Esophagus mucosa (tissue), 1 donor: ENCODE results near the gene MCRIP2. TPM values are rescaled to one million over a fixed set of nuclear protein-coding genes. Genes with fewer than 3 reads are reported as not detected.

Experiments
- ATAC-seq: fragments of 200-7000 bp; cut with Tn5 transposase; one replicate; pipeline ENCODE4 v1.9.1; 2020
- total RNA-seq: library from RNA; stranded (reverse); gene quantifications from one replicate; pipeline ENCODE4 v1.2.4, GENCODE V29; 2023
- donor health status: DM: yes; HTN: yes; CAD: no.

The MCRIP2 gene
- total RNA-seq, 1 donor from 2014 or later: 20.3 TPM

DNA sequence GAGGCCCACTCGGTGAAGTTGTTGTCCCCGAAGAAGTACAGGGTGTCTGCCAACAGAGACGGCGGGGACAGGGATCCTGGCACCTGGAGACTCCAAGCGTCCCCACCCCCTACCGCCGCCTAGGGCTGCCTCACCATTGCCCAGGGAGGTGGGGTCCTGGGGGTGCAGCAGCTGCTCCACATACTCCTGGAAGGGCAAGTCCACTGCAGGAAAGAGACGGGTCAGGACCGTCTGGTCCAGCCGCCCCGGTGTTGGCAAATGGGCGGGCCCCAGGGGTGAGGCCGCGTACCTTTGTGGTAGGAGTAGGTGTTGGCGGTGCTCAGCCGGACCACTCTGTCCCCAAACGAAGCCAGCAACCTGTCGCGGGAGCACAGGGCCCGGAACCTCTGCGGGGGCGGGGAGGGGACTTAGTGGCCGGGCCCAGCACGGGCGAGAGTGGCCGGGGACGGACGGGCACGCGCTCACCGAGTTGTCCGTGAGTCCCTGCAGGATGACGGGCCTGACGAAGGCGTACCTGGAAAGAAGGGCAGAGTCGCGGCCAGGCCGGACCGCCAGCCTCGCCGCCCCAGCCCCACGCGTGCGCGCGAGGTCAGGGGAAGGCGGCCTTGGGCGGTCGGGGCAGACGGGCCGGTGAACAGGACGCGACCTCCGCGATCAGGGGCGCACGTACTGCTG, 41.9 kb downstream of the MCRIP2 start:
- peak; percentile 0 for ATAC-seq

DNA sequence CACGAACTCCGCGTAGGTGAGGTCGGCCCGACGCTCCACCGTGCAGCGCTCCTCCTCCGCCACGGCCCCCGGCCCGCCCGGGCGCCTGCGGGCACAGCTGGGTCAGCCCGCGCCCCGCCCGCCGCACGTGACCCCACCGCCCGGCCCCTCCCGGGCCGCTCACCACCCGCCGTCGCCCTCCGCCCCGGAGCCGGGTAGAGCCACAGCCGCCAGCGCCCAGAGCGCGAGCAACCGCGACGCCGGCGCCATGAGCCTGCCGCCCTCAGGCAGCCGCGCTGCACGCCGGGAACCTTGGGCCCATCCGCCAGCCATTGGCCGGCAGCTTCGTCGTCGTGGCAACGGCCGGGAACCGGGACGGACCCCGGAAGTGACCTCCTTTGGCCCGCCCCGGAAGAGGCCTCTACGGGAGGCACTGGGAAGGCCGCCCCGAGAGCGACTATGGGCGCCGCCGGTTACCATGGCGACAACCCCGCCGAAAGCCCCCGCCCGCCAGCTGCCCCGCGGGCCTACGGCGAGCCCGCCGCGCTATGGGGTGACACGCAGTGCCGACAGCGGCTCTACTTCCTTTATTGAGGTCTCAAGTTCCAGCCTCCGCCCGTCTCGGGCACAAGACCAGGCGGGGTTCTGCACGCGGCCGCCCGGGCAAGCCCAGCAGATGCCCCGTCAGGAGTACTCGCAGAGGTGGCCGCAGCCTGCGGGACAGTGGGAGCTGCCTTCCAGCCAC, 42.6 kb downstream of the MCRIP2 start, which contains the start of gene JMJD8:
Gene JMJD8, minus strand, starts transcription at position 264 of the 724 bp plus-strand sequence. Its CDS starts 15 bp downstream, at position 249.
- peak; percentile 69 for ATAC-seq

DNA sequence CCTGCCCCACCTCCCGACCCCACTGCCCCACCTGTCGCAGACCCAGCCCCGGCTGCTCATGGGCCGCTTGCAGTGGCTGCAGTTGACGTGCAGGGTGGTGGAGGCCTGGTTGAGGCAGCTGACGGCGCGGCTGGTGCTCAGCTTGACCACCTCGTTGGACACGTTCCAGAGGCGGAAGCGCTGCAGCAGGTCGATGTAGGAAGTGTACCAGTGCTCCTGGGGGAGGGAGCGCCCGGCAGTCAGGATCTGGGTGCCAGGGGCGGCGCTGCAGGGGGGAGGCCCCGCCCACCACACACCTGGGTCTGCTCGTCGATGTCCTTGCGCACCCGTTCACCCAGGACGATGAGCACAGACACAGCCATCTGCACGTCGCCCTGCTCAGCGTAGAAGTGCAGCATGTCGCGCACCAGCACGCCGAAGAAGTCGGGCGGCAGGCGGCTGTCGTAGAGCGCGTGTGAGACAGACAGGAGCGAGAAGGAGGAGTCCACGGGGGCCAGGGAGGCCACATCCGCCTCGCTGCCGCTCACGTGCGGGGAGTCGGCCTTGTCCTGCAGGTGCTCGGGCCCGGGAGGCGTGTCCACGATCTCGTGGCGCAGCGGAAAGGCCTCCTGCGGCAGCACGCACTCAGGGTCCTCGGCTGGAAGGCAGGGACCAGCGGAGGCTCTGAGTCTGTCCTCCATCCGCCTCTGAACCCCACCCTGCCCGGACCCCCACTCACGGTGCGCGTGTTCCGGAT, 43.5 kb downstream of the MCRIP2 start:
- no peak for ATAC-seq

GRCh38 chr16:685967-686366, 44.3 kb downstream of the MCRIP2 start:
- ATAC-seq: no peak

GRCh38 chr16:686459-687260, 45.0 kb downstream of the MCRIP2 start:
- no peak for ATAC-seq

- ATAC-seq: no peak
Observed at GRCh38 chr16:687499-687898, 45.9 kb downstream of the MCRIP2 start.

- ATAC-seq: no peak
Observed at GRCh38 chr16:689175-689897, 47.7 kb downstream of the MCRIP2 start.

GRCh38 chr16:691242-691641, 49.6 kb downstream of the MCRIP2 start:
- peak; percentile 1 for ATAC-seq

- ATAC-seq: no peak
Observed at GRCh38 chr16:692356-693108, 50.9 kb downstream of the MCRIP2 start.

DNA sequence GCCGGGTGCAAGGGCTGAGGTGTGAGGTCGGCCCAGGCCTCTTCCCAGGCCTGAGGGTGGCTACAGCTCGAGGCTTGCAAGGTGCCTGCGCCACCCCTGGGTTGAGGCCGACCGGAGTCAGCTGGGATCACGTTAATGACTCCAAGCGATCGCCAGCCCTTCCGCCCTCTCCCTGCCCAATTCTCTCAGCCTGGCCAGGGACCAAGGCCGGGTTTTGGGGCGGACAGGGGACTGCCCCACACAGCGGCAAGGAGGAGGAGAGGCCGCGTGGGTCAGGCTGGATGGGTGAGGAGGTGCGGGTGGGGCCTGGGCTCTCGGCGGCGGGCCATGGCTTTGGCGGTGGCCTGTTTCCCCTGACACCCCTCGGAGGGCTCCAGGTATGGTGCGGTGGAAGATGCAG, 51.7 kb downstream of the MCRIP2 start:
- peak; percentile 3 for ATAC-seq

DNA sequence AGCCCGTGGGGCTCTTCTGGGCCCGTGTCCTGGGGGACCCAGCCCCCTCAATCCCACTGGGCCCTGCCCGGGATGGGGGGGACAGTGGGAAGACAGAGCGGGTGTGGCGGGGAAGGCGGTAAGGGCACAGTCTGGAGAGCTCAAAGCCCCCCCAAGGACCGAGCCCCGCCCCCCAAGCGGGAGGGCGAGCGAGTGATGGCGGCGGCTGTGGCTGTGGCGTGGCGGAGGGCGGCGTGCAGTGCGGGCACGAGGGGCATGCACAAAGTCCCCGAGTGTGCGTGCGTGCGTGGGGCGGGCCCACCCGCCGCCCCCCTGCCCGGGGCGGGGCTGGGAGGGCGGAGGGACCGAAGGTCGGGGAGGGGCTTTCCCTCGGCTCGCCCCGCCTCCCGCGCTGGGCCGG, 52.1 kb downstream of the MCRIP2 start:
- no peak for ATAC-seq

DNA sequence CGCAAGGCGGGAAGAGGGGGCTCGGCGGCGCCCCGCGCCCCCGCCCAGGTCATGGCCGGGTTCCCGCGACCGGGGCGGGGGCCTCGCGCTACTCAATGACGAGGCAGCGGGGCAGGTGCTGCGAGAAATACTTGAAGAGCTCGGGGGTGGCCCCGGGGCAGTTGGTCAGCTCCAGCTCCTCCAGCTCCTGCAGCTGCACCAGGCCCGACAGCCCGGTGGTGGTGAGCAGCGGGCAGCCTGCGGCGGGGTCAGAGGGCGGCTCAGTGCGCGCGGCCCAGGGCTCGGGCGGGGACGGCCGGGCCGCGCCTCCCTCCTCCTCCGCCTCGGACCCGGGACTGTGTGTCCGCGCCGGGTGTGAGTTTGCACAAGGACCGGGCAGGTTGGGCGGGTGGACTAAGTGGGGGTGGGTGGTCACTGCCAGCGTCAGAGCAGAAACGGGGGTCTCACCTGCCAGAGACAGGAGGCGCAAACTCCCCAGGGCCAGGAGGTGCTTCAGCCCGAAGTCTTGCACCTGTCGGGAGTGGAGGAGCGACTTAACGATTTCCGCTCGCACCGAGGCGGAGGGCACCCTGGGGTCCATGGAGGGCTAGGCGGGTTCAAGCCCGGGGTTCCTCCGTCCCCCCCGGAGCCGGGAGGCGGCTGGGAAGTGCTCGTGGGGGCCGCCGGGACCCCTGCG, 52.7 kb downstream of the MCRIP2 start:
- peak; percentile 4 for ATAC-seq

DNA sequence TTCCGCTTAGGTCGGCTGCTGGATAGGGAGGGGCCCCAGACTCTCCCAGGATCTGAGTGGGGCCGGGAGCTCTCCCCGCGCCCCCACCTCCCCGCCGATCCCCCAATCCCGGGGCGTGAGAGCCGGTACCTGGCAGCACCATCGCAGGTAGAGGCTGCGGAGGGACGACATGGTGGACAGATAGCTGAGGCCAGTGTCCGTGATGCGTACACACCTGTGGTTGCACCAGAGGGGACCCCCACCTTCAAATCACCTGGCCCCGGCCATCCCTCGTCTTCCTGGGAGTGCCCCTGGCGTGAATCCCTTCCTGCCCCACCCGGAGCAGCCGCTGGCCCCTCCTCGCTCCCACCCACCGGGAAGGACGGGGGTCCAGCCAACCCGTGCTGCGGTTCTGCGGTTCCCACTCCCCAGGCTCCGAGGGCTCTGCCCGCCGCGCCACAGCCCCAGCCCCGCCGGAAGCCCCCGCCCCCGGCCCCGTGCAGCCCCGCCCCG, 53.3 kb downstream of the MCRIP2 start:
- ATAC-seq: no peak

GRCh38 chr16:695355-696089, 53.9 kb downstream of the MCRIP2 start:
- ATAC-seq: peak; percentile 84

Other genes with a start within 250 kb of the MCRIP2 start
- gene NME4, start 244.6 kb upstream of the MCRIP2 start, total RNA-seq: 25.3 TPM
- gene DECR2, start 239.9 kb upstream of the MCRIP2 start, total RNA-seq: 8.4 TPM
- 6.3 TPM for gene RAB11FIP3, start 216.2 kb upstream of the MCRIP2 start, total RNA-seq
- gene CAPN15, start 114.1 kb upstream of the MCRIP2 start, total RNA-seq: 27.1 TPM
- not detected for gene PRR35, start 81.4 kb upstream of the MCRIP2 start, total RNA-seq
- gene NHLRC4, start 74.8 kb upstream of the MCRIP2 start, total RNA-seq: 0.12 TPM
- 21.0 TPM for gene PIGQ, start 71.9 kb upstream of the MCRIP2 start, total RNA-seq
- gene RAB40C, start 51.8 kb upstream of the MCRIP2 start, total RNA-seq: 15.5 TPM
- gene WFIKKN1, start 10.8 kb upstream of the MCRIP2 start, total RNA-seq: 0.08 TPM
- 40.2 TPM for gene METTL26, start 5.5 kb upstream of the MCRIP2 start, total RNA-seq
- gene WDR90, start 7.5 kb downstream of the MCRIP2 start, total RNA-seq: 17.9 TPM
- 58.7 TPM for gene RHOT2, start 26.3 kb downstream of the MCRIP2 start, total RNA-seq
- gene RHBDL1, start 33.8 kb downstream of the MCRIP2 start, total RNA-seq: 1.0 TPM
- 87.5 TPM for gene STUB1, start 38.6 kb downstream of the MCRIP2 start, total RNA-seq
- gene JMJD8, start 42.5 kb downstream of the MCRIP2 start, total RNA-seq: 31.7 TPM
- 7.4 TPM for gene WDR24, start 48.6 kb downstream of the MCRIP2 start, total RNA-seq
- 15.1 TPM for gene FBXL16, start 64.0 kb downstream of the MCRIP2 start, total RNA-seq
- 9.6 TPM for gene METRN, start 73.3 kb downstream of the MCRIP2 start, total RNA-seq
- gene ANTKMT, start 79.3 kb downstream of the MCRIP2 start, total RNA-seq: 24.1 TPM
- 0.40 TPM for gene CCDC78, start 84.6 kb downstream of the MCRIP2 start, total RNA-seq
- gene HAGHL, start 85.3 kb downstream of the MCRIP2 start, total RNA-seq: 2.7 TPM
- gene CIAO3, start 99.2 kb downstream of the MCRIP2 start, total RNA-seq: 18.1 TPM
- gene MSLN, start 118.9 kb downstream of the MCRIP2 start, total RNA-seq: 2.8 TPM
- gene RPUSD1, start 146.6 kb downstream of the MCRIP2 start, total RNA-seq: 14.4 TPM
- 20.2 TPM for gene CHTF18, start 146.8 kb downstream of the MCRIP2 start, total RNA-seq
- not detected for gene GNG13, start 158.9 kb downstream of the MCRIP2 start, total RNA-seq